Keratinocyte (primary cell): ENCODE data around the gene GREM1.

ENCODE experiments used
- CTCF ChIP-seq, 3 experiments: IDR thresholded peaks in 1 of 3; conservative IDR thresholded peaks in 1 of 3; optimal IDR thresholded peaks in 1 of 3; 2 replicates in 2 of 3; 3 replicates in 1 of 3; pipeline versions ENCODE3 to v1.5.1; 2011; ENCODE audit warnings: low read length in 3 of 3, mild to moderate bottlenecking in 3 of 3, moderate library complexity in 2 of 3, control low read depth in 1 of 3, inconsistent platforms in 1 of 3; ENCODE audit not compliant: insufficient read depth in 2 of 3; ENCODE audit errors: extremely low read depth in 1 of 3
- EZH2 ChIP-seq: IDR thresholded peaks from one replicate; pipeline ENCODE4 v1.6.1; 2012; ENCODE audit warnings: inconsistent platforms, mild to moderate bottlenecking, low read length, moderate library complexity

- TF ChIP-seq CTCF (optimal IDR thresholded peaks at IDR 0.05 in 1 of 3, IDR thresholded peaks at IDR 0.05 in 1 of 3, conservative IDR thresholded peaks at IDR 0.05 in 1 of 3; ENCODE audit: extremely low read depth in 1 of 3, insufficient read depth in 2 of 3, low read length in 3 of 3) (no peak), EZH2 (no peak)
Measured at GRCh38 chr15:32778391-32779176, 60.8 kb downstream of the GREM1 start.
